Measurements from ENCODE around the gene IFITM1.

IFITM1 gene

GRCh38 chr11:276219-276618 is 37.6 kb upstream of the IFITM1 start:
- Histone ChIP-seq H3K27me3 (ENCODE audit: insufficient read depth, low read length) (peaks cover 32% of the 10 kb centered on the region), H3K4me1 (ENCODE audit: insufficient read depth, low read length) (no peaks in the 10 kb centered on the region), H3K4me3 (ENCODE audit: low read length) (no peak overlapping the region), H3K36me3 (ENCODE audit: insufficient read depth, low read length) (no peaks in the 10 kb centered on the region), H3K9me3 (ENCODE audit: insufficient read depth, low read depth, low read length) (no peaks in the 10 kb centered on the region), H3K9ac (ENCODE audit: low read depth, low read length) (no peak overlapping the region), H3K27ac (ENCODE audit: low read depth, low read length) (no peak overlapping the region)

GRCh38 chr11:278001-278951 is 35.6 kb upstream of the IFITM1 start, which contains the start of gene NLRP6:
NLRP6 (plus strand) TSS chr11:278407; CDS start chr11:278570, 163 bp downstream.
- Histone ChIP-seq H3K36me3 (ENCODE audit: insufficient read depth, low read length) (no peaks in the 10 kb centered on the region), H3K4me3 (ENCODE audit: low read length) (no peak within 1 kb of the TSS), H3K27me3 (ENCODE audit: insufficient read depth, low read length) (peaks cover 52% of the 10 kb centered on the region), H3K27ac (ENCODE audit: low read depth, low read length) (no peak within 1 kb of the TSS), H3K4me1 (ENCODE audit: insufficient read depth, low read length) (no peaks in the 10 kb centered on the region), H3K9ac (ENCODE audit: low read depth, low read length) (no peak within 1 kb of the TSS), H3K9me3 (ENCODE audit: insufficient read depth, low read depth, low read length) (no peaks in the 10 kb centered on the region)
- 93% methylated on average over 21 of the region's 21 CpGs for WGBS

GRCh38 chr11:279040-279965 is 34.5 kb upstream of the IFITM1 start:
- H3K9ac ChIP-seq (ENCODE audit: low read depth, low read length), result no peak overlapping the region
- peak overlapping the region; percentile 47; the same call in 1 of the 2 replicates for H3K4me3 ChIP-seq (ENCODE audit: low read length)
- no peaks in the 10 kb centered on the region for H3K9me3 ChIP-seq (ENCODE audit: insufficient read depth, low read depth, low read length)
- no peaks in the 10 kb centered on the region for H3K36me3 ChIP-seq (ENCODE audit: insufficient read depth, low read length)
- no peak overlapping the region for H3K27ac ChIP-seq (ENCODE audit: low read depth, low read length)
- no peaks in the 10 kb centered on the region for H3K4me1 ChIP-seq (ENCODE audit: insufficient read depth, low read length)
- 92% methylated on average over 97 of the region's 97 CpGs for WGBS
- H3K27me3 ChIP-seq (ENCODE audit: insufficient read depth, low read length), result peaks cover 52% of the 10 kb centered on the region

GRCh38 chr11:279966-280705 is 33.7 kb upstream of the IFITM1 start:
- Histone ChIP-seq H3K9me3 (ENCODE audit: insufficient read depth, low read depth, low read length) (no peaks in the 10 kb centered on the region), H3K4me3 (ENCODE audit: low read length) (peak overlapping the region; percentile 47), H3K27me3 (ENCODE audit: insufficient read depth, low read length) (peaks cover 52% of the 10 kb centered on the region), H3K36me3 (ENCODE audit: insufficient read depth, low read length) (no peaks in the 10 kb centered on the region), H3K9ac (ENCODE audit: low read depth, low read length) (no peak overlapping the region), H3K4me1 (ENCODE audit: insufficient read depth, low read length) (no peaks in the 10 kb centered on the region), H3K27ac (ENCODE audit: low read depth, low read length) (no peak overlapping the region)
- WGBS, result 55% methylated on average over 85 of the region's 85 CpGs

GRCh38 chr11:280706-281485 is 32.9 kb upstream of the IFITM1 start:
- Histone ChIP-seq H3K9ac (ENCODE audit: low read depth, low read length) (no peak overlapping the region), H3K36me3 (ENCODE audit: insufficient read depth, low read length) (no peaks in the 10 kb centered on the region), H3K27me3 (ENCODE audit: insufficient read depth, low read length) (peaks cover 52% of the 10 kb centered on the region), H3K9me3 (ENCODE audit: insufficient read depth, low read depth, low read length) (no peaks in the 10 kb centered on the region), H3K4me3 (ENCODE audit: low read length) (no peak overlapping the region), H3K4me1 (ENCODE audit: insufficient read depth, low read length) (no peaks in the 10 kb centered on the region), H3K27ac (ENCODE audit: low read depth, low read length) (no peak overlapping the region)
- WGBS, result 90% methylated on average over 79 of the region's 79 CpGs

GRCh38 chr11:281486-282161 is 32.2 kb upstream of the IFITM1 start:
- Histone ChIP-seq H3K9me3 (ENCODE audit: insufficient read depth, low read depth, low read length) (no peaks in the 10 kb centered on the region), H3K4me3 (ENCODE audit: low read length) (no peak overlapping the region), H3K4me1 (ENCODE audit: insufficient read depth, low read length) (no peaks in the 10 kb centered on the region), H3K27me3 (ENCODE audit: insufficient read depth, low read length) (peaks cover 56% of the 10 kb centered on the region), H3K27ac (ENCODE audit: low read depth, low read length) (no peak overlapping the region), H3K9ac (ENCODE audit: low read depth, low read length) (no peak overlapping the region), H3K36me3 (ENCODE audit: insufficient read depth, low read length) (no peaks in the 10 kb centered on the region)
- WGBS, result 95% methylated on average over 26 of the region's 26 CpGs

- Histone ChIP-seq H3K36me3 (ENCODE audit: insufficient read depth, low read length) (no peaks in the 10 kb centered on the region), H3K4me1 (ENCODE audit: insufficient read depth, low read length) (no peaks in the 10 kb centered on the region), H3K9ac (ENCODE audit: low read depth, low read length) (no peak overlapping the region), H3K27ac (ENCODE audit: low read depth, low read length) (no peak overlapping the region), H3K4me3 (ENCODE audit: low read length) (no peak overlapping the region), H3K9me3 (ENCODE audit: insufficient read depth, low read depth, low read length) (no peaks in the 10 kb centered on the region), H3K27me3 (ENCODE audit: insufficient read depth, low read length) (peaks cover 60% of the 10 kb centered on the region)
- WGBS, result 90% methylated on average over 4 of the region's 4 CpGs
Measured at GRCh38 chr11:282171-282570, 31.7 kb upstream of the IFITM1 start.

GRCh38 chr11:282630-283360 is 31.0 kb upstream of the IFITM1 start:
- WGBS, result 89% methylated on average over 11 of the region's 13 CpGs
- H3K9ac ChIP-seq (ENCODE audit: low read depth, low read length), result no peak overlapping the region
- no peaks in the 10 kb centered on the region for H3K36me3 ChIP-seq (ENCODE audit: insufficient read depth, low read length)
- no peaks in the 10 kb centered on the region for H3K4me1 ChIP-seq (ENCODE audit: insufficient read depth, low read length)
- no peak overlapping the region for H3K27ac ChIP-seq (ENCODE audit: low read depth, low read length)
- no peaks in the 10 kb centered on the region for H3K9me3 ChIP-seq (ENCODE audit: insufficient read depth, low read depth, low read length)
- H3K4me3 ChIP-seq (ENCODE audit: low read length), result no peak overlapping the region
- peaks cover 67% of the 10 kb centered on the region for H3K27me3 ChIP-seq (ENCODE audit: insufficient read depth, low read length)

- WGBS, result 90% methylated on average over 23 of the region's 23 CpGs
- peaks cover 69% of the 10 kb centered on the region for H3K27me3 ChIP-seq (ENCODE audit: insufficient read depth, low read length)
Measured at GRCh38 chr11:283405-284104, 30.3 kb upstream of the IFITM1 start.

More at GRCh38 chr11:283405-284104, 30.3 kb upstream of the IFITM1 start:
- Histone ChIP-seq H3K4me3 (ENCODE audit: low read length) (no peak overlapping the region), H3K4me1 (ENCODE audit: insufficient read depth, low read length) (0 out of 2 replicates have a peak, but pooled peaks cover 4% of the 10 kb centered on the region), H3K9me3 (ENCODE audit: insufficient read depth, low read depth, low read length) (no peaks in the 10 kb centered on the region), H3K27ac (ENCODE audit: low read depth, low read length) (no peak overlapping the region), H3K9ac (ENCODE audit: low read depth, low read length) (no peak overlapping the region), H3K36me3 (ENCODE audit: insufficient read depth, low read length) (no peaks in the 10 kb centered on the region)

Measured in HUES64 (cell line).